Colonic mucosa (tissue), 4 donors: Measurements from ENCODE around the gene WNK1. TPM values are rescaled to one million over a fixed set of nuclear protein-coding genes. Genes with fewer than 3 reads are reported as not detected.
"Not testable (repeated sequence)": the region's sequence is repeated elsewhere in the genome, so short reads cannot be mapped to it uniquely, and the experiment has no call there.

ENCODE experiments used
- DNase-seq: peaks from one replicate; pipeline ENCODE4 v3.0.0-alpha.2; 2020
- H3K27ac ChIP-seq: fragments of 200-600 bp; one replicate; pipeline ENCODE4 v1.8.0; 2021
- H3K27me3 ChIP-seq: fragments of 200-600 bp; one replicate; pipeline ENCODE4 v1.8.0; 2021
- H3K36me3 ChIP-seq: fragments of 200-600 bp; one replicate; pipeline ENCODE4 v1.8.0; 2021
- H3K4me1 ChIP-seq: fragments of 200-600 bp; one replicate; pipeline ENCODE4 v1.8.0; 2021; ENCODE audit warnings: mild to moderate bottlenecking
- H3K4me3 ChIP-seq: fragments of 200-600 bp; one replicate; pipeline ENCODE4 v1.8.0; 2021
- H3K9ac ChIP-seq, 2 donors: one replicate each; pipeline ENCODE4 v1.7.0; 2013; ENCODE audit warnings: control low read depth in 2 of 2, low read depth in 2 of 2, low read length in 2 of 2
- H3K9me3 ChIP-seq: fragments of 200-600 bp; one replicate; pipeline ENCODE4 v1.8.0; 2021
- intact Hi-C: fragments of 100-400 bp; cut with DNase I; formaldehyde crosslinking; loops from one replicate; pipeline ENCODE4 v1.14.1; 2022
- total RNA-seq, 2 donors: library from RNA; stranded (reverse); fragmentation: NEBNext Ultra II Directional in 1 of 2; extraction: Animal tissue kit (Norgen Biotek cat#: 25700) in 1 of 2; gene quantifications; one replicate each; pipeline ENCODE4 v1.2.1, GENCODE V29; 2021
- TF ChIP-seq, protein P1 (sequence below): fragments of 200-600 bp; IDR thresholded peaks from one replicate; pipeline ENCODE4 v1.8.0; 2022; ENCODE audit warnings: antibody characterized with exemption, mild to moderate bottlenecking
- donor health status: healthy.
- donor health status: DM: no; HTN: no; CAD: no.
- donor health status: DM: no; HTN: no; CAD: no.

The WNK1 gene
- 10 to 100 TPM; 81.8 to 85.8 TPM for total RNA-seq

DNA sequence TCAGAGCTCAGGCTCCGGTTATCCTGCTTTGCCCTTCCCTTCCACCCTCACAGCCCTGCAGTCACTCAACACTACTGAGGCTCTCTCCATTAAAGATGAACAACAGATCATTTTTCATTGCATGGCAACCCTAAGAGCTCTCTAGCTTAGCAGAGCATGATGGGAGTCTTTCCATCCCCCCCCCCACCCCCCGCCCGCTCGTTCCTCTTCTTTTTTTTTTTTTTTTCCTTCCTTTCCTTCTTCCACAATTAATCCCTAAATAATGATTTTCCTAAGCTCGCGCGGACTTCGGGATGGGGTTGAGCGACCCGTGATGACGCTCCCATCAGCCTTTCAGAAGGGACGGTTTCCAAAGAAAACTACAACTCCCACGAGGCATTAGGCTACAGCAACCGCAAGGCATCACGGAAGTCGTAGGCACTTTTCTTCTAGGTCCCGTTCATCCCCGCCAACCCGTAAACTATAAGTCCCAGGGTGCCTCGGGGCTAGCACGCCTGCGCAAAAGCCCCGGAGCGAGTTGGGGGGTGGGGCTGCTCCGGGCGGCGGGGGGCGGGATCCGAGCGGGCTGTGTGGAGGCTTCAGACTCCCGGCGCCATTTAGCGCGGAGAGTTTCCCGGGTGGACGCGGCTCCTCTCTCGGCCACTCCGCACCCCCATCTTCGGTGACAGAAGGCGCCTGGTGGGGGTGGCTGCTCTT lies at the start of gene WNK1:
Gene WNK1 (plus strand): TSS at position 581 of the 696 bp plus-strand sequence. CDS start 987 bp downstream, outside the sequence.
- H3K4me3 ChIP-seq, result peak within 1 kb of the TSS; percentile 95
- no peaks in the 10 kb centered on the region for H3K9me3 ChIP-seq
- intact Hi-C loops, result loop anchor here (2.0 to 10.0 kb wide), 2 partner anchors 63 to 181 kb away; no protein-coding TSS in a partner anchor
- H3K9ac ChIP-seq, result peak within 1 kb of the TSS; percentile 84 to 92
- H3K27me3 ChIP-seq, result no peaks in the 10 kb centered on the region
- DNase-seq, result peak; percentile 98
- TF ChIP-seq, protein P1, sequence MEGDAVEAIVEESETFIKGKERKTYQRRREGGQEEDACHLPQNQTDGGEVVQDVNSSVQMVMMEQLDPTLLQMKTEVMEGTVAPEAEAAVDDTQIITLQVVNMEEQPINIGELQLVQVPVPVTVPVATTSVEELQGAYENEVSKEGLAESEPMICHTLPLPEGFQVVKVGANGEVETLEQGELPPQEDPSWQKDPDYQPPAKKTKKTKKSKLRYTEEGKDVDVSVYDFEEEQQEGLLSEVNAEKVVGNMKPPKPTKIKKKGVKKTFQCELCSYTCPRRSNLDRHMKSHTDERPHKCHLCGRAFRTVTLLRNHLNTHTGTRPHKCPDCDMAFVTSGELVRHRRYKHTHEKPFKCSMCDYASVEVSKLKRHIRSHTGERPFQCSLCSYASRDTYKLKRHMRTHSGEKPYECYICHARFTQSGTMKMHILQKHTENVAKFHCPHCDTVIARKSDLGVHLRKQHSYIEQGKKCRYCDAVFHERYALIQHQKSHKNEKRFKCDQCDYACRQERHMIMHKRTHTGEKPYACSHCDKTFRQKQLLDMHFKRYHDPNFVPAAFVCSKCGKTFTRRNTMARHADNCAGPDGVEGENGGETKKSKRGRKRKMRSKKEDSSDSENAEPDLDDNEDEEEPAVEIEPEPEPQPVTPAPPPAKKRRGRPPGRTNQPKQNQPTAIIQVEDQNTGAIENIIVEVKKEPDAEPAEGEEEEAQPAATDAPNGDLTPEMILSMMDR, result no peak
- H3K27ac ChIP-seq, result peak within 1 kb of the TSS; percentile 98
- H3K4me1 ChIP-seq, result peaks cover 11% of the 10 kb centered on the region
- no peaks in the 10 kb centered on the region for H3K36me3 ChIP-seq

DNA sequence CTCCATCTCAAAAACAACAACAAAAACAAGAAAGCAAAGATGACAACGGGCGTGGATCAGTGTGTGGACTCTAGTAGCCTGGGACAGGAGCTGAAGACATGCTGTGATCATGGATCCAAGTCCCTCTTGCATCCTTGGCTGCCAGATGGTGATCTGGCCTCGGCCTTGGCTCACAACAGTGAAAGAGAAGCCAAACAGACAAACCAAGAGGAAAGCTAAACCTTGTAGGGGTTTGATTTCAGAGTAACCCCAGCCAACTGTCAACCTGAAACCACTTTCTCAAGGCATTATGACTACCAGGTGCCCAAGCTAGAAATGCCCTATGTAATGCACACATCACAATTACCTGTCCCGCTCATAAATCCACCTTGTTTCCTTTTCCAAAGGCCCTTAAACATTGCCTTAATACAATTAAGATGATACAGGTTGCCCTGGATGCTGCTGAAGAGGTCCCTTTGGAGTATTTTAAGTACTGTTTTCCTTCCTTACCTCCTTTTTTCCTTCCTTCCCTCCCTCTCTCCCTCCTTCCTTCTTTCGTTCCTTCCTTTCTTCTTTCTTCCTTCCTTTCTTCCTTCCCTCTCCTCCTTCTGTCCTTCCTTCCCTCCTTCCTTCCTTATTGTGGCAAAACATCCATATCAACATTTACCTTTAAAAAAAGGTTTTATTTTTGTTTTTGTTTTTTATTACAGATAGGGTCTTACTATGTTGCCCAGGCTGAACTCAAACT lies 47.7 kb upstream of the WNK1 start:
- no peak overlapping the region for H3K4me3 ChIP-seq
- intact Hi-C loops, result no loop called here
- H3K9ac ChIP-seq, result no peak overlapping the region
- no peaks in the 10 kb centered on the region for H3K36me3 ChIP-seq
- H3K9me3 ChIP-seq, result no peaks in the 10 kb centered on the region
- H3K27me3 ChIP-seq, result no peaks in the 10 kb centered on the region
- TF ChIP-seq, protein P1, result no peak
- DNase-seq, result no peak
- no peaks in the 10 kb centered on the region for H3K4me1 ChIP-seq
- H3K27ac ChIP-seq, result no peak overlapping the region

DNA sequence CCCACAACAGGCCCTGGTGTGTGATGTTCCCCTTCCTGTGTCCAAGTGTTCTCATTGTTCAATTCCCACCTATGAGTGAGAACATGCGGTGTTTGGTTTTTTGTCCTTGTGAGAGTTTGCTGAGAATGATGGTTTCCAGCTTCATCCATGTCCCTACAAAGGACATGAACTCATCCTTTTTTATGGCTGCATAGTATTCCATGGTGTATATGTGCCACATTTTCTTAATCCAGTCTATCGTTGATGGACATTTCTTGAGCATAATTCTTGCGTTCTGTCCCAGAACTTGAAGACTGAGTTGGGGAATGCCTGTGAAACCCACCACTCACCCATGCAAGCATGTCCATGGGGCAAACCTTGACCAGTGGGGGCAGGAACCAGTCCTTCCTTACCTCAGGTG lies 44.3 kb upstream of the WNK1 start:
- H3K9ac ChIP-seq, H3K36me3 ChIP-seq, H3K4me1 ChIP-seq, H3K4me3 ChIP-seq, intact Hi-C loops, H3K9me3 ChIP-seq, H3K27me3 ChIP-seq, H3K27ac ChIP-seq, DNase-seq: not testable (repeated sequence)

DNA sequence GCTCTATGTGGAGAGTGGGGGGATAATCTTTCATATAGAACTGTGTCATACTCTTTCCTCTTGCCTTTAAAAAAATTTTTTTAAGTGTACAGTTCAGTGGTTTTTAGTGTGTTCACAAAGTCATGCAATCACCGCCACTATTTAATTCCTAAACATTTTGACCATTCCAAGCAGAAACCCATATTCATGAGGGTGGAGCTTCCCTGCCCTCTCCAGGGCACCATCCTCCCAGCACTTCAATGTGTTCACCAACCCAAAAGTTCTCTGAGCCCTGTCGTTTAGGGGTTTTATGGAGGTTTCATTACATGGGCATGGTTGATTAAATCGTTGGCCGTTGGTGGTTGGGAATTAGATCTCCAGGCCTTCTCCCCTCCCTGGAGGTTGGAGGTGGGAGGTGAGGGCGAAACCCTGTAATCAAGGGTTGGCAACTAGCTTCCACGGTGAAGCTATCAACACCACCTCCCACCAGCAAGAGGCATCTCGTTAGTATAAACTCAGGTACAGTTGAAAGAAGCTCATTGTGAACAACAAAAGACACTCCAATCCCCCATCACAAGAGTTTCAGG lies 42.8 kb upstream of the WNK1 start:
- TF ChIP-seq, protein P1, result no peak
- H3K27ac ChIP-seq, result no peak overlapping the region

DNA sequence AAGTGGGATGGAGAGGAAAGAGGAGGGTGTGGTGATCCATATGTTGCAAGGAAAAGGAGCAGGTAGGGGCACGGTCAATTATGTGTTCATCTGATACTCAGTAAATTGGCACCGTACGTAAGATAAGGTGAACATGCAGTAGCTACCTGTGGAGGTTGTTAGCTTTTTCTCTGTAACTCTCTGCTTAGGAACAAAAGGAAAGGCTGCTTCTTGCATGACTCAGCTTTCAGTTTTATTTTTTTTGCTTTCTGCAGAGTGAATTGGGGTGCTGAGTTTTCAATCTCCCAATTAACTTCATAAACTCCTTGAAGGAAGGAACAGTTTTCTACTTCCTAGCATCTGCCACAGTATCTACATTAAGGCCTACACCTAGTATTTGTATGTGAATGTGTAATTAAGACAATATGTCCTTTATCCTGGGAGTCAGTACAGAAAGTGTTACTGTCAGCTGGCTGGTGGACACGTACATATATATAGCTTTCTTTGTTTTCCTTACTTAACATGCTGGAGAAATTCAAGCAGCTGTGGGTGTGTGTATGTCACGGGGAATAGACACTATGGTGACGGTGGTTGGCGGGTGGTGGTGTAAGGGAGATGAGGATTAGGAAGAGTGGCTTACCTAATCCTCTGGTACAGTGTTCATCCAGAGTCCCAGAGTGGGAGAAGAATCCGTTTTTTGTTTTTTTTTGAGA lies 40.1 kb upstream of the WNK1 start:
- Histone ChIP-seq H3K4me3 (no peak overlapping the region), H3K9me3 (no peaks in the 10 kb centered on the region), H3K27me3 (no peaks in the 10 kb centered on the region), H3K36me3 (no peaks in the 10 kb centered on the region), H3K4me1 (no peaks in the 10 kb centered on the region), H3K27ac (no peak overlapping the region), H3K9ac (no peak overlapping the region)
- intact Hi-C loops, result no loop called here
- TF ChIP-seq, protein P1, result no peak
- no peak for DNase-seq

More for the DNA sequence above, 42.8 kb upstream of the WNK1 start:
- no peak overlapping the region for H3K9ac ChIP-seq
- DNase-seq, result no peak
- H3K9me3 ChIP-seq, result no peaks in the 10 kb centered on the region
- H3K4me1 ChIP-seq, result no peaks in the 10 kb centered on the region
- H3K27me3 ChIP-seq, result no peaks in the 10 kb centered on the region
- intact Hi-C loops, result no loop called here
- H3K36me3 ChIP-seq, result no peaks in the 10 kb centered on the region
- no peak overlapping the region for H3K4me3 ChIP-seq
